GM12891 (cell line): ENCODE data around the gene C21orf91.

ENCODE experiments used
- POLR2A ChIP-seq: IDR thresholded peaks from 2 replicates; pipeline ENCODE4 v1.6.1; 2011; ENCODE audit warnings: low read depth, low read length, control low read depth
- POLR2AphosphoS5 ChIP-seq: IDR thresholded peaks from 2 replicates; pipeline ENCODE4 v1.6.1; 2011; ENCODE audit warnings: low read depth, low read length, control low read depth
- SPI1 ChIP-seq: IDR thresholded peaks from 2 replicates; pipeline ENCODE4 v1.6.1; 2011; ENCODE audit warnings: low read depth, low read length, control low read depth
- TAF1 ChIP-seq: IDR thresholded peaks from 2 replicates; pipeline ENCODE4 v1.6.1; 2011; ENCODE audit warnings: low read depth, low read length, control low read depth

- TF ChIP-seq TAF1 (no peak), POLR2A (no peak), POLR2AphosphoS5 (no peak), SPI1 (no peak)
Observed at GRCh38 chr21:17794518-17795145, 24.5 kb downstream of the C21orf91 start.
